Measurements from ENCODE around the gene FGD3. TPM values are rescaled to one million over a fixed set of nuclear protein-coding genes. Genes with fewer than 3 reads are reported as not detected.

FGD3 gene
- total RNA-seq, 1 experiment from 2014 or later = 0.09 TPM

DNA sequence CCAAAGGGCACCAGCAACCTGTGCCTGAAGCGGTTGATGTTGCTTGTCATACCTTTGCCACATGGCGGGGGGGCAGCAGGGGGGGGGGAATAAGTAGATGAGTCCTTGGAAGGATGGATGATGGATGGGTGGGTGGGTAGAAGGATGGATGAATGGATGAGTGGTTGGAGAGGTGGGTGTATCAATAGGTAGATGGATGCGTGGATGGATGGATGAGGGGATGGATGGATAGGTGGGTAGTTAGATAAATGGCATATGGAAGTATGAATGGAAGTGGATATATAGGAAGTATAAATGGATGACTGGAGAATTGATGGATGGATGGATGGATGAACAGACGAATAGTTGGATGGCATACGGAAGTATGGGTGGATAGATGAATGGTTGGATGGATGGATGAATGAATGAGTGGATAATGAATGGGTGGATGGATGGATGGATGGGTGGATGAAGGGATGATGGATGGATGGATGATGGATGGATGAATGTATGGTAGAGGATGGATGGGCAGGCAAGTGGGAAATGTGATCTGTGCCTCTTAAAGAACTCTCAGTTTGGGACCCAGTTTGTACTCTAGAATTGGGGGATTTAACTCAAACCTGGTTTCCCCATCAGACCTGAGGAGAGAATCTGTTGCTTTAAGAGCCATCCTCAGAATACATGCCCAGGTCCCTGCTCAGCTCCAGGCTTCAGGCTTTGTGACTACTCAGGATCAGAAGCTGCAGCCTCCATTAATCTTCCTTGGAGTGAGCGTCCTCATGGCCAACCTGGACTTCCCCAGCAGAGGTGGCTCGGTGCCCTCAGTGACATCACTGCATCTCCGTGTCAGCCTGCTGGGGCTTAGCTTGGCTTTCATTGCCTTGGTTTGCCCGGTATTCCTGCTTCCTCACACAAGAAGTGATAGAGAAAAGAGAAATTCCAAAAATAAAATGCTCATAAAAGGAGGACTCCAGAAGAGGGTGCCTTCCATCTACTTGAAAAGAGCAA is 83.6 kb downstream of the FGD3 start:
- no peak for DNase-seq (ENCODE audit: low spot score)
- no TSS peak for BruUV-seq (replicated peaks)
- Histone ChIP-seq H3K4me3 (ENCODE audit: low read depth, low read length, poor library complexity, severe bottlenecking) (no peak overlapping the region), H3K9me3 (ENCODE audit: low read depth, low read length, poor library complexity, severe bottlenecking) (no peaks in the 10 kb centered on the region), H3K27me3 (replicated peaks; ENCODE audit: insufficient read depth, low read depth, low read length, poor library complexity) (no peaks in the 10 kb centered on the region), H3K4me1 (ENCODE audit: insufficient read depth, low read length, poor library complexity, severe bottlenecking) (peaks cover 13% of the 10 kb centered on the region), H3K27ac (ENCODE audit: low read depth, low read length, poor library complexity, severe bottlenecking) (no peak overlapping the region), H3K36me3 (ENCODE audit: insufficient read depth, low read length, poor library complexity, severe bottlenecking) (no peaks in the 10 kb centered on the region)
- CTCF ChIA-PET = no interaction called here
- TF ChIP-seq, protein P1, sequence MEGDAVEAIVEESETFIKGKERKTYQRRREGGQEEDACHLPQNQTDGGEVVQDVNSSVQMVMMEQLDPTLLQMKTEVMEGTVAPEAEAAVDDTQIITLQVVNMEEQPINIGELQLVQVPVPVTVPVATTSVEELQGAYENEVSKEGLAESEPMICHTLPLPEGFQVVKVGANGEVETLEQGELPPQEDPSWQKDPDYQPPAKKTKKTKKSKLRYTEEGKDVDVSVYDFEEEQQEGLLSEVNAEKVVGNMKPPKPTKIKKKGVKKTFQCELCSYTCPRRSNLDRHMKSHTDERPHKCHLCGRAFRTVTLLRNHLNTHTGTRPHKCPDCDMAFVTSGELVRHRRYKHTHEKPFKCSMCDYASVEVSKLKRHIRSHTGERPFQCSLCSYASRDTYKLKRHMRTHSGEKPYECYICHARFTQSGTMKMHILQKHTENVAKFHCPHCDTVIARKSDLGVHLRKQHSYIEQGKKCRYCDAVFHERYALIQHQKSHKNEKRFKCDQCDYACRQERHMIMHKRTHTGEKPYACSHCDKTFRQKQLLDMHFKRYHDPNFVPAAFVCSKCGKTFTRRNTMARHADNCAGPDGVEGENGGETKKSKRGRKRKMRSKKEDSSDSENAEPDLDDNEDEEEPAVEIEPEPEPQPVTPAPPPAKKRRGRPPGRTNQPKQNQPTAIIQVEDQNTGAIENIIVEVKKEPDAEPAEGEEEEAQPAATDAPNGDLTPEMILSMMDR (conservative IDR thresholded peaks at IDR 0.05; ENCODE audit: low read depth, low read length) = no peak
- no peak for TF ChIP-seq EZH2 (IDR thresholded peaks at IDR 0.05; ENCODE audit: borderline replicate concordance, low read depth, low read length, poor library complexity, severe bottlenecking)
- POLR2A ChIA-PET (ENCODE audit: low non-redundant PET) = no interaction called here
- intact Hi-C loops (cut with micrococcal nuclease; ENCODE audit: unreplicated experiment) = no loop called here

DNA sequence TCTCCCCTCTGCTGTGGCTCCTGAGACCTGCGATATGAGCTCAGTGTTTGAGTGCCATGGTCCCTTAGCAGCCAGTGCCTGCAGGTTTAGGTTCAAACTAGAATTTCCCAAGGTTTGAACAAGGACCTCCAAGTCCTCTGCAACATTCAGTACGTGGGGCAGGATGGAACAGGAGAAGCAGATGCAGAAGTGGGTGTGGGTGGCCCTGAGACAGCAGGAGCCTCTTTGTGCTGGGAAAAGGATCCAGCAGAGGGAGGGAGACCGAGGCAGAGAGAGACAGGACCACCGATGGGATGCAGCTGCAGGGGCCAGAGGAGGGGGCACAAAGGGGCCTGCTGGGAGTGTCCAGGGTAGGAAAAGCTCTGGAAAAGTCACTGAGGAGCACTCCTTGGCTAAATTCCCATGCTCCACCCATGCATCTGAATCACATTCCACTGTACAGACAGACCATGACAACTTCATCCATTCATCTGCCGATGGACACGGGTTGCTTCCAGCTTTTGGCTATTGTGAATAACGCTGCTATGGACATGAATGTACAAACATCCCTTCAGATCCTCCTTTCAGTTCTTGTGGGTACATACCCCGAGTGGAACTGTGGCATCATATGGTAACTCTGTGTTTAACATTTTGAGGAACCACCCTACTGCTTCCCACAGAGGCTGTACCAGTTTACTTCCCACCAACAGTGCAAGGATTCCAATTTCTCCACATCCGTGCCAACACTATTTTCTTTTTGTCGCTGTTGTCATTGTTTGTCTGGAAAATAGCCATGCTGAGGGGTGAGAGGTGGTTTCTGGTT is 84.5 kb downstream of the FGD3 start:
- no peak for TF ChIP-seq EZH2 (IDR thresholded peaks at IDR 0.05; ENCODE audit: borderline replicate concordance, low read depth, low read length, poor library complexity, severe bottlenecking)
- TF ChIP-seq, protein P1 (conservative IDR thresholded peaks at IDR 0.05; ENCODE audit: low read depth, low read length) = no peak
- intact Hi-C loops (cut with micrococcal nuclease; ENCODE audit: unreplicated experiment) = no loop called here
- no peaks in the 10 kb centered on the region for H3K27me3 ChIP-seq (replicated peaks; ENCODE audit: insufficient read depth, low read depth, low read length, poor library complexity)
- H3K27ac ChIP-seq (ENCODE audit: low read depth, low read length, poor library complexity, severe bottlenecking) = no peak overlapping the region
- H3K4me3 ChIP-seq (ENCODE audit: low read depth, low read length, poor library complexity, severe bottlenecking) = no peak overlapping the region
- DNase-seq (ENCODE audit: low spot score) = no peak
- ChIA-PET CTCF (no interaction called here), POLR2A (ENCODE audit: low non-redundant PET) (no interaction called here)
- no peaks in the 10 kb centered on the region for H3K9me3 ChIP-seq (ENCODE audit: low read depth, low read length, poor library complexity, severe bottlenecking)
- H3K4me1 ChIP-seq (ENCODE audit: insufficient read depth, low read length, poor library complexity, severe bottlenecking) = peaks cover 13% of the 10 kb centered on the region
- no TSS peak for BruUV-seq (replicated peaks)
- H3K36me3 ChIP-seq (ENCODE audit: insufficient read depth, low read length, poor library complexity, severe bottlenecking) = no peaks in the 10 kb centered on the region

DNA sequence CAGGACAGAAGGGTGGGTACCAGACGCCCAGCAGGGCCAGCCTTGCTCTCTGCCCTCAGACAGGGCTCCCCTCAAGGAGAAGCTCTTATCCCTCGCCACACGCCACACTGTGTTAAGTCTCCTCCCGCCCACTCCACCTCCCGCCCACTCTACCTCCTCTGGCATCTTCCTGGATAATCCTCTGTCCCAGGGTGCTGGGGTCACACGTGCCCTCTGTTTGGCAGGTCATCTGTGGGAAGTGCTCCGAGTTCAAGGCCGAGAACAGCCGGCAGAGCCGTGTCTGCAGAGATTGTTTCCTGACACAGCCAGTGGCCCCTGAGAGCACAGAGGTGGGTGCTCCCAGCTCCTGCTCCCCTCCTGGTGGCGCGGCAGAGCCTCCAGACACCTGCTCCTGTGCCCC is 85.2 kb downstream of the FGD3 start:
- no peak for DNase-seq (ENCODE audit: low spot score)
- no TSS peak for BruUV-seq (replicated peaks)
- intact Hi-C loops (cut with micrococcal nuclease; ENCODE audit: unreplicated experiment) = no loop called here
- H3K36me3 ChIP-seq (ENCODE audit: insufficient read depth, low read length, poor library complexity, severe bottlenecking) = no peaks in the 10 kb centered on the region
- no peak overlapping the region for H3K4me3 ChIP-seq (ENCODE audit: low read depth, low read length, poor library complexity, severe bottlenecking)
- CTCF ChIA-PET = no interaction called here
- peaks cover 12% of the 10 kb centered on the region for H3K4me1 ChIP-seq (ENCODE audit: insufficient read depth, low read length, poor library complexity, severe bottlenecking)
- H3K27me3 ChIP-seq (replicated peaks; ENCODE audit: insufficient read depth, low read depth, low read length, poor library complexity) = no peaks in the 10 kb centered on the region
- H3K27ac ChIP-seq (ENCODE audit: low read depth, low read length, poor library complexity, severe bottlenecking) = no peak overlapping the region
- TF ChIP-seq, protein P1 (conservative IDR thresholded peaks at IDR 0.05; ENCODE audit: low read depth, low read length) = no peak
- no peak for TF ChIP-seq EZH2 (IDR thresholded peaks at IDR 0.05; ENCODE audit: borderline replicate concordance, low read depth, low read length, poor library complexity, severe bottlenecking)
- POLR2A ChIA-PET (ENCODE audit: low non-redundant PET) = no interaction called here
- no peaks in the 10 kb centered on the region for H3K9me3 ChIP-seq (ENCODE audit: low read depth, low read length, poor library complexity, severe bottlenecking)

All from A673 (cell line).